Hippocampal formation (tissue), 2 donors: ENCODE results near the gene C1QTNF9.
"Not testable (repeated sequence)": the region's sequence is repeated elsewhere in the genome, so short reads cannot be mapped to it uniquely, and the experiment has no call there.

Experiments used
- DNase-seq, 2 donors: peaks; one replicate each; lab custom pipeline; 2025; lab: John Stamatoyannopoulos, UW

The C1QTNF9 gene

GRCh38 chr13:24309300-24309699 lies at the start of gene C1QTNF9:
C1QTNF9 (plus strand) TSS chr13:24309580; CDS start chr13:24316004, 6,424 bp downstream.
- not testable (repeated sequence) for DNase-seq

GRCh38 chr13:24261566-24261965 lies 47.8 kb upstream of the C1QTNF9 start:
- DNase-seq, result no peak

GRCh38 chr13:24263632-24264031 lies 45.7 kb upstream of the C1QTNF9 start:
- no peak for DNase-seq

GRCh38 chr13:24264976-24265375 lies 44.4 kb upstream of the C1QTNF9 start:
- DNase-seq, result no peak

GRCh38 chr13:24265453-24265852 lies 43.9 kb upstream of the C1QTNF9 start:
- DNase-seq, result no peak

GRCh38 chr13:24267274-24267673 lies 42.1 kb upstream of the C1QTNF9 start:
- peak in 1 of 2 donors; percentile 11 for DNase-seq

GRCh38 chr13:24267801-24268200 lies 41.6 kb upstream of the C1QTNF9 start:
- no peak for DNase-seq

- no peak for DNase-seq
These were observed 39.6 kb upstream of the C1QTNF9 start for GRCh38 chr13:24269821-24270220.

GRCh38 chr13:24270639-24271141 lies 38.7 kb upstream of the C1QTNF9 start:
- peak; percentile 79 to 82 for DNase-seq

GRCh38 chr13:24271231-24271600 lies 38.2 kb upstream of the C1QTNF9 start:
- no peak for DNase-seq

GRCh38 chr13:24271601-24272451 lies 37.6 kb upstream of the C1QTNF9 start:
- peak; percentile 73 to 94 for DNase-seq

GRCh38 chr13:24272452-24273161 lies 36.8 kb upstream of the C1QTNF9 start:
- no peak for DNase-seq

GRCh38 chr13:24273926-24274325 lies 35.5 kb upstream of the C1QTNF9 start:
- no peak for DNase-seq

GRCh38 chr13:24274452-24275021 lies 34.8 kb upstream of the C1QTNF9 start:
- DNase-seq, result peak in 1 of 2 donors; percentile 36

- no peak for DNase-seq
These were observed 34.3 kb upstream of the C1QTNF9 start for GRCh38 chr13:24275041-24275440.

- DNase-seq, result no peak
These were observed 33.1 kb upstream of the C1QTNF9 start for GRCh38 chr13:24276306-24276705.

GRCh38 chr13:24276861-24277260 lies 32.5 kb upstream of the C1QTNF9 start:
- no peak for DNase-seq

GRCh38 chr13:24277761-24278160 lies 31.6 kb upstream of the C1QTNF9 start:
- no peak for DNase-seq

GRCh38 chr13:24279327-24280110 lies 29.9 kb upstream of the C1QTNF9 start:
- DNase-seq, result no peak

- DNase-seq, result peak in 1 of 2 donors; percentile 39
These were observed 28.7 kb upstream of the C1QTNF9 start for GRCh38 chr13:24280720-24281119.

- DNase-seq, result no peak
These were observed 28.0 kb upstream of the C1QTNF9 start for GRCh38 chr13:24281188-24282008.
